EH (cell line): ENCODE measurements around the gene MNX1.

Experiments used
- DNase-seq: peaks from one replicate; pipeline ENCODE4 v3.0.0-alpha.2; 2015; ENCODE audit warnings: low read depth

The MNX1 gene

DNA sequence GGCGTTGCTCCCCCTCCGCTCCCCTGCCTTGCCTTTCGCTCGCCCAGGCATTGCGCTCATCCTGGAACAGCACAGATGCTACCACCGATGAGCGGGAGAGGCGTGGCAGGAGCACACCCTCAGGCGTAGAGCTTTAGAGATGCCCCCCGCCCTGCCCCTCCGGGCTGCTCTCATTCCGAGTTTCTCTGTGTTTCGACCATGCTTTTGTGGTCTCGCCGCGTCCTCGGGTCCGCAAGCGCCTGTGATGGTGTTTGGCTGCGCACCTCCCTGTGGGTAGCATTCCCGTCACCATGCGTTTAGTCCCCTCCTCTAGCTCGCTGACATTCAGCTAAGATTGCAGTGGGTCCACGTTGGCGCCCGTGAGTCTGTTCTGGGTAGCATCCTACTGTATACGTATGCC is 42.3 kb downstream of the MNX1 start:
- DNase-seq = no peak

DNA sequence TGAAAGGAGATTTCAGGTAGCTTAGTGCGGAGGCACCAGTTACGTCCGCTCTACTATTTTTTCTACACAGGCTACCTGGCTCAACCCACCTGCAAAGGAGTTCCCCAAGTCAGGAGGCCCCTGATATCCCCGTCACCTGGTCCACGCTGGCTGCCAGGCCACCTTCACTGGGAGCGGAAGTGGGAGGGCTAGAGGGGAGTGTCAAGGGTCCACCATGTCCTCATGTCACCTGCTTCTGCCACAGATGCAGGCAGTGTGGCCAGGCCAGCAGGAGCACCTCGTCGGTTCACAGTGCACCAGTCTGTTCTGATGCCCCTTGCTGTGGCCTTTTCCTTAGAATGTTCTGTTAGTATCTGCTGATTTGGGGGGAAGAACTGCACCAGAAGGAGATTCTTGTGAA is 44.1 kb downstream of the MNX1 start:
- DNase-seq = no peak

DNA sequence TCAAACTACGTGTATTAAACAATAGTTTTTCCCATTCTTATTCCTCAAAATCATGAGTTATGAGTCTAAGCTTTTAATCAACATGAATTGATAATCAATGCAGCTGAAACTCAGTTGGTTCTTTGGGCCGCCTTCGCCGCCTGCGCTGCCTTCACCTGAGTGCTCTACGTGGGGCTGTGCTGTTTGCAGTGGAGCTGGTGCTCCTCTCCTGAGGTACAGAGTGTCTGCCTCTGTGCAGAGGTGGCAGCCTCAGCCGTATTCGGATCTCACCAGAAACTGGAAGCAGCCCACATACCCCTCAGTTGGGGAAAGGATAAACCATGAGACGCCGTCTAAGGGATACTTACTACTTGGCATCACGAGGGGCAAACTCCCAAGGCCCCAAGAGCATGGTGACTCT is 45.5 kb downstream of the MNX1 start:
- no peak for DNase-seq

DNA sequence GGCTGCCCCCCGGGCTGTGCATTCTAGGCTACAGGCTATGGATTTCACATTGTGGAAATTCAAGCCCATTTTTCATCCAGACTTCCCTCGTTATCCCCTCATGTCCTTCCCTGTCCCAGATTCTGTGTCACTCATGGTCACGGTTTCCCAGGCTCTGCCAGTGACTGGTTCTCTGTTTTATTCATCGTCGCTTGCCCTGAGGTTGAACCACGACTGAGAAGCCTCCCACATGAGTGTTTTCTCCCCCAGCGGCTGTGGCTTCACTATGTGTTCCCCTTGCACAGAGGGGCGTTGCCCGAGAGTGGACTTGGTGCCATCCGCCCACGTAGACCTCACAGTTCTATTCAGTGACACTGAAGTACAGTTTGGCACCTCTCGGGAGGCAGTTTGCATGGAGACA is 47.0 kb downstream of the MNX1 start:
- DNase-seq = no peak

DNA sequence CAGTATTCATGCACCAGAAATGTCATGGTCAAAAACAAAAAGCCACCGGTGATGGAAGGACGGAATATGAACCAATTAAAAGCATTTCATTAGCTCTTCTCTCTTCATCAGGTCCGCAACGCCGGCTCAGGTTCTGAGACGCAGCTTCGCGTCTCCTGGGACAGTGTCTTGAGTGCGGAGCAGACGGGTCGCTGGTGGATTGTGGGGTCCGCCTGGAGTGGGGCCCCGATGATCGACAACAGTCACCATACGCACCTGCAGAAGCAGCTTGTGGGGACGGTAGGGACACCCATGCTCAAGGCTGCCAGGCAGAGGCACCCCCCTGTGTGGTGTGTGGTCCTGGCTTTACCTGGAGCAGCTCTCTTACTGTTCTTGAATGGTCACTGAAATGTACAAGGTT is 47.6 kb downstream of the MNX1 start:
- no peak for DNase-seq

DNA sequence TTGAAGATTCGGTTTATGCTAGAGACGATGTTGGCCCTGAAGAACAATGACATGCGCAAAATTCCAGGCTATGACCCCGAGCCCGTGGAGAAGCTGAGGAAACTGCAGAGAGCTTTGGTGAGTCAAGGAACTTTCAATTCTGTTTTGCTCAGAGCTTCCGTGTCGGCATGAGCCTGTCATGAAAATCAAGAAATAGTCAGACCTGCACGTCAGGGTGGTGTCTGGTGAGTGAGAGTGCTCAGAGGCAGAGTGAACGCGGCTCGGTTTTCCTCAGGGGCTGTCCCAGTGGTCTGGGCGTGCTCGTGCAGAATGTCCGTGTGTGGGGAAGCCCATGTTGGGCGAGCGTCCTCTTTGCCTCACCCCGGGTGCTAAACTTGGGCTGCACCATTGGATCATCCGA is 48.3 kb downstream of the MNX1 start:
- no peak for DNase-seq

DNA sequence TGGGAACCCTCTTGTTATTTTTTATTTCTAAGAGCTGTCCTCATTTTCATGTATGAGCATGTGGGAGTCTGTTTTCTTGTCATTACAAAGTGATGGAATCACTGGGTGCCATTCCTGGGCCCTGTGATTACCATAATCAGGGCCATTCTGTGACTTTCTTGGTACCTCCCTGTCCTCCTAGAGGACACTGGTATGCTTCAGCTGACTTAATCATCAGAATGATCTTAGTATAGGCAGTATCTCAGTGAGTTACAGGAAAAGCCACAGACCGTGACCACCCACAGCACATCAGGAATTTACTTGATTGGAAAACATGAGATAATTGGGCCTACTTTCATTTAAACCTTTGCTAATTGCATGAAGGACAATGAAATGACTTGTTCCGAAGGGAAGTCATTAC is 53.7 kb downstream of the MNX1 start:
- DNase-seq = no peak

DNA sequence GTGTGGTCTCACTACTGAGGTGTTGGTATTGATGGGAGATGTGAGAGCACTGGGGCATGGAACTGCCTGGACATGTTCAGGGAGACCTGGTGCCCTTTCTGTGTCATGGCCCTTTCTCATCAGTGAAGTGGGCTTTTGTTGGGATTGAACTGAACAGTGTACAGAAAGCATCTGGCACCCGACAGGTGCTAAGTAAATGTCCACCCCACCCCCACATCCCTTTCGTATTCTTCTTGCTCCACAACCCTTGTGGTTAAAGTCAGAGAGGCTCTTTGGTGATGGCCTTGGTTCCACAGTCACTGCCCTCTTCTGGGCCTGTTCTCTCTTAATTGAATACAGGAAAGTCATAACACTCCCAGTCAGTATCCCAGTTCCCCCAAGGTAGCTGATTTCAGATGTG is 55.5 kb downstream of the MNX1 start:
- no peak for DNase-seq
